GM23248 (cell line): ENCODE measurements around the gene VWF. TPM values are rescaled to one million over a fixed set of nuclear protein-coding genes. Genes with fewer than 3 reads are reported as not detected.

Source experiments
- DNase-seq: peaks from one replicate; pipeline ENCODE4 v3.0.0-alpha.2; 2015
- H2AFZ ChIP-seq: fragments of 200-600 bp; sonication (generic); 2 replicates; pipeline ENCODE4 v1.6.1; 2016; ENCODE audit warnings: antibody characterized with exemption
- H3F3A ChIP-seq: fragments of 200-600 bp; sonication (generic); 2 replicates; pipeline ENCODE4 v1.6.1; 2016; ENCODE audit warnings: mild to moderate bottlenecking, antibody characterized with exemption, mixed run types; ENCODE audit not compliant: insufficient read depth
- H3K27ac ChIP-seq: fragments of 200-600 bp; sonication (generic); 2 replicates; pipeline ENCODE4 v1.5.1; 2016; ENCODE audit warnings: mild to moderate bottlenecking
- H3K27me3 ChIP-seq: fragments of 200-600 bp; sonication (generic); replicated peaks from 2 replicates; pipeline ENCODE4 v1.6.1; 2016; ENCODE audit warnings: mild to moderate bottlenecking; ENCODE audit not compliant: insufficient read depth
- H3K36me3 ChIP-seq: fragments of 200-600 bp; sonication (generic); 2 replicates; pipeline ENCODE4 v1.6.1; 2016; ENCODE audit warnings: low read depth, mild to moderate bottlenecking
- H3K4me1 ChIP-seq: fragments of 200-600 bp; sonication (generic); 2 replicates; pipeline ENCODE4 v1.6.1; 2016; ENCODE audit warnings: mild to moderate bottlenecking; ENCODE audit not compliant: insufficient read depth
- H3K4me2 ChIP-seq: fragments of 200-600 bp; sonication (generic); one replicate; pipeline ENCODE4 v1.6.1; 2016; ENCODE audit warnings: mild to moderate bottlenecking; ENCODE audit not compliant: unreplicated experiment
- H3K4me3 ChIP-seq: fragments of 200-600 bp; sonication (generic); 2 replicates; pipeline ENCODE4 v1.5.1; 2016; ENCODE audit warnings: mild to moderate bottlenecking
- H3K79me2 ChIP-seq: fragments of 200-600 bp; sonication (generic); 2 replicates; pipeline ENCODE4 v1.6.1; 2016; ENCODE audit warnings: mild to moderate bottlenecking; ENCODE audit not compliant: insufficient read depth
- H3K9ac ChIP-seq: fragments of 200-600 bp; sonication (generic); 2 replicates; pipeline ENCODE4 v1.6.1; 2016; ENCODE audit warnings: mild to moderate bottlenecking
- H3K9me2 ChIP-seq: fragments of 200-600 bp; sonication (generic); 2 replicates; pipeline ENCODE4 v1.6.1; 2016; ENCODE audit warnings: mixed run types, mild to moderate bottlenecking, moderate library complexity; ENCODE audit not compliant: insufficient read depth
- H3K9me3 ChIP-seq: fragments of 200-600 bp; sonication (generic); one replicate; pipeline ENCODE4 v1.6.1; 2017; ENCODE audit warnings: low read depth
- H4K20me1 ChIP-seq: fragments of 200-600 bp; sonication (generic); 2 replicates; pipeline ENCODE4 v1.6.0; 2016; ENCODE audit not compliant: insufficient read depth
- EZH2 ChIP-seq: fragments of 200-600 bp; sonication (generic); IDR thresholded peaks from 2 replicates; pipeline ENCODE4 v1.6.1; 2018; ENCODE audit warnings: antibody characterized with exemption, mild to moderate bottlenecking; ENCODE audit not compliant: insufficient read depth, poor library complexity, severe bottlenecking
- EZH2phosphoT487 ChIP-seq: fragments of 200-600 bp; sonication (generic); IDR thresholded peaks from 2 replicates; pipeline ENCODE4 v1.6.1; 2018; ENCODE audit warnings: antibody characterized with exemption, moderate library complexity, mild to moderate bottlenecking, low read depth; ENCODE audit not compliant: insufficient read depth
- WGBS, 2 experiments: methylation state at CpG; one replicate each; pipeline ENCODE4 v1.1.6; 2015 to 2017; ENCODE audit warnings: low lambda C conversion rate in 2 of 2, low coverage in 1 of 2; ENCODE audit errors: missing lambda C conversion rate in 2 of 2; 5-methylcytosine and 5-hydroxymethylcytosine counted together
- in situ Hi-C: fragments of 300-500 bp; cut with MboI; formaldehyde crosslinking; loops from 2 replicates; pipeline ENCODE4 v1.15.0; 2020
- polyA plus RNA-seq: library from polyadenylated mRNA; unstranded; fragments of >200 nt; fragmentation: Nextera tagmentation; extraction: Ambion mirVana; gene quantifications from 2 replicates; pipeline ENCODE4 v1.2.1, GENCODE V29; 2016
- total RNA-seq: library from RNA; depleted of rRNA; stranded (reverse); fragments of >200 nt; shearing (Covaris generic); gene quantifications from 2 replicates; pipeline ENCODE4 v1.2.3, GENCODE V29; 2014

Gene VWF
- total and polyA plus RNA-seq, 2 experiments from 2014 or later = 0.14 TPM; not detected in 1

DNA sequence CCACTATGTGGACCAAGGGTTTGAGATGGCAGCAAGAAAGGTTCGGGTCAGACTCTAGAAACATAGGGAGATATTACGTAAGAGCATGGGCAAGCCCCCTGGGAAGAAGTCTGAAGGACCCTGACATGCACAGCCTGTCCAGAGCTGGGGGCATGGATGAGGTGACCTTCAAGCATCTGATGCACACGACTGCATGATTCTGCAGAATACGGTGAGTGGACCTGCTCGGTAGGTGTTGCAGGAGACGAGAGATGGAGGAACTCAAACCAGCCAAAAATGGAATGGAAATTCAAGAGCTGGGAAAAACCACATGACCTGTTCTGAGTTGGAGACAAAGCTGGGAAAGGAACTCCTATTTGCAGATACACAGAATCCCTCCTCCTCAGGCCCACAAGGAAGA, 223.1 kb downstream of the VWF start:
- H3K36me3 ChIP-seq = no peaks in the 10 kb centered on the region
- no peak overlapping the region for H2AFZ ChIP-seq
- H3K9ac ChIP-seq = no peak overlapping the region
- in situ Hi-C loops = no loop called here
- H3K4me2 ChIP-seq = no peak overlapping the region
- H3K27me3 ChIP-seq = no peaks in the 10 kb centered on the region; the same call in 1 of the 2 replicates
- no peak overlapping the region for H3K4me3 ChIP-seq
- 72% methylated on average over 6 of the region's 6 CpGs for WGBS, 2 experiments
- no peaks in the 10 kb centered on the region for H3K9me3 ChIP-seq
- no peak overlapping the region for H3K27ac ChIP-seq
- H4K20me1 ChIP-seq = no peaks in the 10 kb centered on the region
- DNase-seq = no peak
- no peaks in the 10 kb centered on the region for H3F3A ChIP-seq
- no peak for TF ChIP-seq EZH2phosphoT487
- TF ChIP-seq EZH2 = no peak
- no peaks in the 10 kb centered on the region for H3K4me1 ChIP-seq
- no peaks in the 10 kb centered on the region for H3K9me2 ChIP-seq
- H3K79me2 ChIP-seq = no peaks in the 10 kb centered on the region

- WGBS, 2 experiments = 31 to 35% methylated on average over 15 of the region's 15 CpGs
- H3K27ac ChIP-seq = no peak overlapping the region
- H3K36me3 ChIP-seq = no peaks in the 10 kb centered on the region
- DNase-seq = no peak
- no peak overlapping the region for H3K4me2 ChIP-seq
- H3F3A ChIP-seq = no peaks in the 10 kb centered on the region
- no peaks in the 10 kb centered on the region; the same call in 1 of the 2 replicates for H3K27me3 ChIP-seq
- H3K79me2 ChIP-seq = no peaks in the 10 kb centered on the region
- TF ChIP-seq EZH2phosphoT487 (no peak), EZH2 (no peak)
- H3K9me3 ChIP-seq = no peaks in the 10 kb centered on the region
- no peak overlapping the region for H2AFZ ChIP-seq
- H4K20me1 ChIP-seq = no peaks in the 10 kb centered on the region
- in situ Hi-C loops = no loop called here
- no peaks in the 10 kb centered on the region for H3K4me1 ChIP-seq
- no peak overlapping the region for H3K9ac ChIP-seq
- H3K9me2 ChIP-seq = no peaks in the 10 kb centered on the region
- no peak overlapping the region for H3K4me3 ChIP-seq
Observed at GRCh38 chr12:5900533-5901205, 223.8 kb downstream of the VWF start.

- Histone ChIP-seq H3K27ac (no peak overlapping the region), H3K27me3 (no peaks in the 10 kb centered on the region; the same call in 1 of the 2 replicates), H3K9me2 (no peaks in the 10 kb centered on the region), H3K79me2 (no peaks in the 10 kb centered on the region), H3K4me2 (no peak overlapping the region), H4K20me1 (no peaks in the 10 kb centered on the region), H3F3A (no peaks in the 10 kb centered on the region), H3K4me3 (no peak overlapping the region), H3K36me3 (no peaks in the 10 kb centered on the region), H3K9ac (no peak overlapping the region), H3K4me1 (no peaks in the 10 kb centered on the region), H3K9me3 (no peaks in the 10 kb centered on the region), H2AFZ (no peak overlapping the region)
- DNase-seq = no peak
- TF ChIP-seq EZH2phosphoT487 (no peak), EZH2 (no peak)
- in situ Hi-C loops = no loop called here
- 6 to 8% methylated on average over 4 of the region's 4 CpGs for WGBS, 2 experiments
Observed at GRCh38 chr12:5900076-5900475, 224.4 kb downstream of the VWF start.

GRCh38 chr12:5899675-5900074, 224.8 kb downstream of the VWF start:
- Histone ChIP-seq H3K27me3 (no peaks in the 10 kb centered on the region; the same call in 1 of the 2 replicates), H3K27ac (no peak overlapping the region), H3K4me3 (no peak overlapping the region), H3K4me1 (no peaks in the 10 kb centered on the region), H3K79me2 (no peaks in the 10 kb centered on the region), H2AFZ (no peak overlapping the region), H3K9ac (no peak overlapping the region), H3K4me2 (no peak overlapping the region), H3K9me3 (no peaks in the 10 kb centered on the region), H4K20me1 (no peaks in the 10 kb centered on the region), H3F3A (no peaks in the 10 kb centered on the region), H3K9me2 (no peaks in the 10 kb centered on the region), H3K36me3 (no peaks in the 10 kb centered on the region)
- 0% methylated on average over 3 of the region's 3 CpGs for WGBS, 2 experiments
- no peak for DNase-seq
- in situ Hi-C loops = no loop called here
- TF ChIP-seq EZH2phosphoT487 = no peak
- no peak for TF ChIP-seq EZH2
